Endometrial microvascular endothelial cells (primary cell): ENCODE results near the gene TFAP2B. TPM values are rescaled to one million over a fixed set of nuclear protein-coding genes. Genes with fewer than 3 reads are reported as not detected.

Experiments
- in situ Hi-C: cut with HindIII; loops from 2 replicates; pipeline ENCODE4 v1.10.0; 2017; ENCODE audit warnings: low sequenced_read_pairs, low pct_unique_long_range_greater_than_20kb; ENCODE audit errors: inconsistent ontology term
- total RNA-seq: library from RNA; depleted of rRNA; stranded (reverse); fragments of >200 nt; gene quantifications from one replicate; pipeline ENCODE4 v1.2.3, GENCODE V29; 2015; ENCODE audit errors: inconsistent ontology term

Gene TFAP2B
- total RNA-seq, 1 donor from 2014 or later = not detected

DNA sequence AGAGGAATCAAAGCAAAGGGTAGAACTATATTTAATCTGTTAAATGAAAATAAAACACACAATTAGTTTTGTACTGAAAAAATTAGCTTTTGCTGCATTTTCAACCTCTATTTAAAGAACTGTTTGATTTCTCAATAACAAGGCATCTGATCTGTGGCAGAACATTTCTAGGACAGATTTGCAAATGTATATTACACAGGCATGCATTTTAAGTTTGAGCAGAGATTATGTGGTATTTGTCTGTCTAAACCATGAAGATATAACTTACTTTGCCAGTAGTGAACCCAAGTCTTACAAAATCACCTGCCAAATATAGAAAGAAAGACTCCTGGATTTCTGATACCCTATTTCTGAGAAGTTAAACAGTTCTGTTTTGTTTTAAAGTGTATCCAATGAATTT lies 71.9 kb downstream of the TFAP2B start:
- in situ Hi-C loops = no loop called here

DNA sequence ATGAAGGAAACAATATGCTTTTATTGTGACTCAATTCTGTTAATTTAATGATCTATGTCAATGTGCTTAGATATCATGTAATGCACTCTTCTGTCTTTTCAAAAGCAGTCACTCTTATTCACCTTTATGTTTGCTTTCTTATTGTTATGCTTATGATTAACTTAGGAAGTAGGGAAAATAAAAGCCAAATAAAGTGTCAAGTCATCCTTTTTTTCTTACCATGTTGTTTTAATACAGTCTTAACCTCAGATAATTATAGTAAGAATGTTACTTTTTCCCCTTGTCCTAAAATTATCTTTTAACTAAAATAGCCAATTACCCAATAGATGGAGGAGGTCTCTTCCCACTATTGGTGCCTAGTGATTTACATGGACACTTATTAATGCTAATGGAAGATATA lies 72.6 kb downstream of the TFAP2B start:
- in situ Hi-C loops = no loop called here

Other genes with a start within 250 kb of the TFAP2B start
- gene TFAP2D, start 105.3 kb upstream of the TFAP2B start, total RNA-seq = not detected